Panc1 (cell line): ENCODE measurements around the gene LDHD. TPM values are rescaled to one million over a fixed set of nuclear protein-coding genes. Genes with fewer than 3 reads are reported as not detected.

Experiments used
- total RNA-seq: library from RNA; stranded (reverse); gene quantifications from one replicate; pipeline ENCODE4 v1.2.1, GENCODE V29; 2021; ENCODE audit not compliant: unreplicated experiment

The LDHD gene
- total RNA-seq, 1 experiment from 2014 or later, result 3.1 TPM

Other genes with a start within 250 kb of the LDHD start
- gene WDR59, start 131.7 kb downstream of the LDHD start, total RNA-seq, result 58.7 TPM
- 52.3 TPM for gene ZNRF1, start 117.8 kb downstream of the LDHD start, total RNA-seq
- gene ZFP1, start 31.7 kb upstream of the LDHD start, total RNA-seq, result 10.0 TPM
- gene CTRB2, start 90.4 kb upstream of the LDHD start, total RNA-seq, result 5.0 TPM
- 2.7 TPM for gene CTRB1, start 102.2 kb upstream of the LDHD start, total RNA-seq
- gene BCAR1, start 134.8 kb upstream of the LDHD start, total RNA-seq, result 120 TPM